HG03095 (cell line): ENCODE measurements around the gene MTLN.
"Not testable (repeated sequence)": the region's sequence is repeated elsewhere in the genome, so short reads cannot be mapped to it uniquely, and the experiment has no call there.

Experiments
- ATAC-seq: cut with Tn5 transposase; IDR thresholded peaks from one replicate; pipeline ENCODE4 v1.9.1; 2021; ENCODE audit warnings: moderate library complexity; ENCODE audit not compliant: unreplicated experiment

MTLN gene, protein sequence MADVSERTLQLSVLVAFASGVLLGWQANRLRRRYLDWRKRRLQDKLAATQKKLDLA

GRCh38 chr2:110211938-110212858 is at the start of gene MTLN:
TSS of gene MTLN (minus strand) at chr2:110212547. CDS start at chr2:110212525, 22 bp downstream.
- peak; percentile 72 for ATAC-seq

DNA sequence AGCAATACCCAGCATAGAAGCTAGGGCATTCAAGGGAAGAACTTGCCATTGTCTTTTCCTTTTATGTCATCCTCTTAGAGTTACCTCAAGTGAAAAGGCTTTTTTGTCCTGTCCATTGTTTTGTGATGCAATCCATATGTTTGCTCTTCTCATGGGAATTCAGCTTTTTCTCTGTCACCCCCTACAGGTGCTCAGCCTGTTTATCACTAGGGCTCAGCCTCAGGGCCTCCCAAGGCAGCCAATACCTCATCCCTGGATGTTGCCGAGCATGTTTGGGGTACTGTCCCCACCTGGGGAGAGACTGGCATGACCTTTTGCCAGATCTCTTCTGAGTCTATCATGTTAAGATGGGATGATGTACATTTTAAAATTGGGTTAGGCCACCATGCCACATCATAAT is 49.6 kb upstream of the MTLN start:
- ATAC-seq, result not testable (repeated sequence)

DNA sequence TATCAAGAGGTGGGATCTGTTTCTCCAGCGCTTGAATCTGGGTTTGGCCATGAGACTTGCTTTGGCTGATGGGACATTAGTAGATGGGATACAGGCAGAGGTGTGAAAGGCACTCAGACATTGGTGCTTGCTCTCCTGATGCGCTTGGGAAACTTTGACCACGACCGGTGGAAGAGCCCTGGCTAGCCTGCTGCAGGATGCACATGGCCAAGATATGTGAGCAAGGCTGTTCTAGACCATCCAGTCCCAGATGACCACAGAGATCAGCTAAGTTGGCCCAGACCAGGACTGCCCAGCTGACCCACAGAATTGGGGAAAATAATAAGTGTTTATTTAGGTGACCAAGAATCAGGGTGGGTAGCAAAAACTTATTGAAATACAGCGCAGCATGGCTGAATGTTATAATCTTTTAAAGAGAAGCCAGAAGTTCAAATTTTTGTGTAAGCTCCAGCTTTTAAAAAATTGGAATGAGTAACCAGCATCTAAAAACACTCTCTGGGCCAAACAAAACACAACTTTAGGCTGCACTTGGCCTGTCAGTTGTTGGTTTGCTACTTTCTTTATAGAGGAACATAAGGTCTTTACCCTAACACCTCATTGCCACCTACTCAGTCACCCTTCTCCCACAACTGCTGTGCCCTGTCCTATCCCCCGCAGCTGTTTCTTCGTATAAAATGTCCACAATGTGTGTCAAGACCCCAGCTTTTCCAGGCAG is 35.9 kb upstream of the MTLN start:
- not testable (repeated sequence) for ATAC-seq

DNA sequence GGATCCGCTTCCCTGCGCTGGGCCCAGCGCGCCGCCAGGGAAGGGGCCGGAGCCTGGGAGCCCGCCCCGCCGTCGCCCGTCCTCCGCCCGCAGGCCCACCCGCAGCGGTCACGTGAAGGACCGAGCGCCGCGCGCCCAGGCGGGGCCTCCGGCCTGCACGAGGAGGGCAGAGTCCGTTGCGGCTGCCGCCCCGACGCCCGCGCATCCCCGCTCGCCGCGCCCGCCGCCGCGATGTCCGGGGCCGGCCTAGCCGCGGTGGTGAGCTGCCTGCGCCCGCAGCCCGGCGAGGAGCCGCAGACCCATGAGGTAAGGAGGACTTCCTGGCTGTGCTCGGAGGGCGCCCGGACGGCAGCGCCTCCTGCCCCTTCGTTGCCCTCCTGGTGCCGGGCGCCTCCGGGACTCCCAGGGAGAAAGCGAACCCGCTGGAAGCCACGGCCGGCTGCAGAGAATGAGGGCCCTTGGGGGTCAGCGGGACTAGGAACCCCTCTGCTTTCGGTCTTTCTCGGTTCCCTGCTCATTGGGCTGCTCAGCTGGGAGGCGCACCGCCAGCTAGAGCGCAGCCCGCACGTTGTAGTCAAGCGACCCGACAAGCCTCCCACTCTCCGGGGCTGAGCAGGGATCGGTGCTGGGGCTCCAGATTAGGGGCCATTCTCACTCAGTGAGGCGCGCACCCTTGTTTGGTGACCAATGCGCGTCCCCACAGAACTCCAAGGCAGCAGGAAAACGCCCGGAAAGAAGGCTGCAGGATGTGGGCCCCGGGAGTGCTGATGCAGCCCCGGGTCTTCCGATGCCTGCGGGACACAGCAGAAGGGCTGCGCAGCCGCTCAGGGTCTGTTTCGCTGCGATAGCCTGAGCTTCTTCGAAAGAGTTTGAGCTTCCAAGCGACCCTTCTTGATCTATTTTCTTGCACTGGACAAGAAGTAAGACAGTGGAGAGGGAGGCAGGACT is 33.4 kb upstream of the MTLN start:
- not testable (repeated sequence) for ATAC-seq

GRCh38 chr2:110243283-110243682 is 30.9 kb upstream of the MTLN start:
- not testable (repeated sequence) for ATAC-seq

DNA sequence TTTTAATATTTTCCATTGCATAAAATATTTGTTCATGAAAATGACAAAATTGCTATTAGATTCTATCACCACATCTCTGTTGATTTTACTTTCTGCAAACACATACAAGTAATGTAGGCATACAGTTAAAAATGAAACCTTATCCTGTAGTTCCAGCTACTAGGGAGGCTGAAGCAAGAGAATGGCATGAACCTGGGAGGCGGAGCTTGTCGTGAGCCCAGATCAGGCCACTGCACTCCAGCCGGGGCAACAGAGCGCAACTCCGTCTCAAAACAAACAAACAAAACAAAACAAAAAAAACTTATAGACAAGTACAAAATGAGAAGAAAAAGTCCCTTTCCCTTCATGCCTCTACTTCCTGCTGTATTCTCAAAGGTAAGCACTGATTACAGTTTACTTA is 22.2 kb upstream of the MTLN start:
- not testable (repeated sequence) for ATAC-seq

DNA sequence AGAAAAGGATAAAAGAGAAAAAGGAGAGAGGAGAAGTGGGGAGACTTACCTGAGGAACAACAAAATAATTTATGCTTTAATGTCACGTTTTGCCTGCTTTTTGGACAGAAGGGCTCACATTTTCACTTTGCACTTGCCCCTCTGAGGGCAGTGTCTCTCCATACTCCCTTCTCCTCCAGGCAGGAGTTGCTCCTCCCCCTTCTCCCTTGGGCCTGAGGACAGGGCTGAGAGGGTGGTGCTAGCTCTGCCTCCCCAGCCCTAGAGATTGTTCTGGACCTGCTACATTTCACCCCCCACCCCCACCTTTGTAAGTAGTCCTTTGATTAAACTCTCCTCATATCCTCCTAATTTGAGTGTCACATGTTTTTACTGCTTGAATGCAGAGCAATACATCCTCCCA is 17.5 kb upstream of the MTLN start:
- ATAC-seq, result not testable (repeated sequence)

DNA sequence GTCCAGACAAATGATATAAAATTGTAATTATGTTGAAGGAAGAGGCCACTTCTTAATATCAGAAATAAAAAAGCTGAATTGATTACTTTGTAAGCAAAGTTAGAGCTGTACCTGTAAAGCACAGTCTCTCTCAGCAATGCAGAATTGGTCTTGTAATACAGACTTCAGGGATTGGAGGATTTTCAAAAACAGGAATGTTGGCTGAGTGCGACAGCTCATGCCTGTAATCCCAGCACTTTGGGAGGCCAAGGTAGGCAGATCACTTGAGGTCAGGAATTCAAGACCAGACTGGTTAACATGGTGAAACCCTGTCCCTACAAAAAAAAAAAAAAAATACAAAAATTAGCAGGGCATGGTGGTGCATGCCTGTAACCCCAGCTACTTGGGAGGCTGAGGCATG is 10.3 kb upstream of the MTLN start:
- not testable (repeated sequence) for ATAC-seq

DNA sequence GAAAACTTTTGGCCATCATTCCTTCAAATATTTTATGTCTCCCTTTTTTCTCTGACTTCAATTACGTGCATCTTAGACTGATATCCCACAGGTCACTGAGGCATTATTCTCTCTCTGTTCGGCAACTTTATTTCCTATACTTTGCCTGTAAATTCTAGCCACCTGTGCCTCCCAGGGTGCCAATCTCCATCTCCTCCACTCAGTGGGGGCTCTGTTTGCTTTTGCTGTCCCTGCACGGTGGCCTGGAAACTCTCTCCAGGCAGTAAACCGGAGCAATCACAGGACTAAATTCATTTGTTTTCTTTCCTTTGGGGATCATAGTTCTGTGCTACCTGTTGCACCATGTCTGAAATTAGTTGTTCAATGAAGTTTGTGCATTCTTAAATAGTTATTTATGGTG is 9.6 kb upstream of the MTLN start:
- ATAC-seq, result no peak

GRCh38 chr2:110220190-110220564 is 7.8 kb upstream of the MTLN start:
- no peak for ATAC-seq

- ATAC-seq, result no peak
Measured at GRCh38 chr2:110219496-110220189, 7.3 kb upstream of the MTLN start.

GRCh38 chr2:110218889-110219288 is 6.5 kb upstream of the MTLN start:
- ATAC-seq, result not testable (repeated sequence)

- ATAC-seq, result no peak
Measured at GRCh38 chr2:110216803-110217202, 4.5 kb upstream of the MTLN start.

- no peak for ATAC-seq
Measured at GRCh38 chr2:110216199-110216598, 3.9 kb upstream of the MTLN start.

DNA sequence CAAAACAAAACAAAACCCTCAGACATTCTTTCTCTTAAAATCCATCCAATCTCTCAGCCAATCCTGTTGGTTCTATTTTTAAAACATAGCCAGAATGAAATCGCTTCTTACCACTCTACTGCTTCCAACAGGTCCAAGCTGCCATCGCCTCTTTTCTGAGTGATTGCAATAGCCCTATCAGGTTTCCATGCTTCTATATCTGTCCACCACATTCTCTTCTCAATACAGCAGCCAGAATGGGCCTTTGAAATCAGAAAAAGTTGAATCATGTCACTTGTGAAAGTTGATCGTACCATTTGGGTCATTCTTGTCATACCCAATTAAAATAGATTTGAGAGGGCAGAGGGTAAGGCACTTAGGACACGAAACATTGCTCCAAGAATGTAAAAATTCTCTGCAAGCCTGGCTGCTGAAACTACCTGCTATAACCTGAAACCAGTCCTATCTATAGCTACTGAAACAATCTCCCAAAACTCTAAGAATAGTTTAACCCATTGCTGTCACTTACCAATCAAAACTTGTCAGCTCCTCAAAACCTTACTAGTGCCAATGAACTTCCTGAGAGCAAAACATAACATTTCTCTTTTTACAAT is 3.3 kb upstream of the MTLN start:
- ATAC-seq, result no peak

GRCh38 chr2:110215091-110215490 is 2.7 kb upstream of the MTLN start:
- ATAC-seq, result no peak

DNA sequence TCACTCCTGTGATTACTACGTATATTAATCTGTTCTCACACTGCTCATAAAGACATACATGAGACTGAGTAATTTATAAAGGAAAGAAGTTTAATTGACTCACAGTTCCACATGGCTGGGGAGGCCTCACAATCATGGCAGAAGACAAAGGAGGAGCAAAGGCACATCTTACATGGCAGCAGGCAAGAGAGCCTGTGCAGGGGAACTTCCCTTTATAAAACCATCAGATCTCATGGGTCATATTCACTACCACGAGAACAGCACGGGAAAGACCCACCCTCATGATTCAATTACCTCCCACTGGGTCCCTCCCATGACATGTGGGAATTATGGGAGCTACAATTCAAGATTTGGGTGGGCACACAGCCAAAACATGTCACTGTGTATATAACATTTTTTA is 1.2 kb upstream of the MTLN start:
- not testable (repeated sequence) for ATAC-seq

GRCh38 chr2:110205660-110206455 is 6.5 kb downstream of the MTLN start:
- no peak for ATAC-seq
